Stimulated activated naive CD8-positive, alpha-beta T cell treated with anti-CD3 and anti-CD28 coated beads, Interleukin-15, Interleukin-2, amounts not matched to agents 100 U/mL and 50 U/mL, for 24 hours (primary cell): ENCODE data around the gene GUCA2A.

ENCODE experiments used
- ATAC-seq: fragments of 150-1000 bp; cut with Tn5 transposase; one replicate; pipeline ENCODE4 v1.10.0; 2021
- DNase-seq: peaks from one replicate; pipeline ENCODE4 v3.0.0; 2021

GUCA2A gene

GRCh38 chr1:42130061-42130660, 34.4 kb downstream of the GUCA2A start:
- ATAC-seq (no peak), DNase-seq (no peak)

GRCh38 chr1:42128964-42129363, 35.6 kb downstream of the GUCA2A start:
- no peak for DNase-seq
- no peak for ATAC-seq

GRCh38 chr1:42128499-42128898, 36.0 kb downstream of the GUCA2A start:
- DNase-seq (no peak), ATAC-seq (no peak)

- ATAC-seq (no peak), DNase-seq (no peak)
Observed at GRCh38 chr1:42127767-42128166, 36.8 kb downstream of the GUCA2A start.

GRCh38 chr1:42125552-42125951, 39.0 kb downstream of the GUCA2A start:
- ATAC-seq (no peak), DNase-seq (no peak)

- ATAC-seq: no peak
- no peak for DNase-seq
Observed at GRCh38 chr1:42122408-42122807, 42.1 kb downstream of the GUCA2A start.

GRCh38 chr1:42118125-42118524, 46.4 kb downstream of the GUCA2A start:
- ATAC-seq: no peak

GRCh38 chr1:42117214-42117613, 47.3 kb downstream of the GUCA2A start:
- ATAC-seq: no peak

More at GRCh38 chr1:42118125-42118524, 46.4 kb downstream of the GUCA2A start:
- no peak for DNase-seq

GRCh38 chr1:42114229-42114628, 50.3 kb downstream of the GUCA2A start:
- DNase-seq: no peak

More at GRCh38 chr1:42117214-42117613, 47.3 kb downstream of the GUCA2A start:
- no peak for DNase-seq

More at GRCh38 chr1:42114229-42114628, 50.3 kb downstream of the GUCA2A start:
- no peak for ATAC-seq
